ENCODE data around the gene ADAMTS13.

The ADAMTS13 gene

DNA sequence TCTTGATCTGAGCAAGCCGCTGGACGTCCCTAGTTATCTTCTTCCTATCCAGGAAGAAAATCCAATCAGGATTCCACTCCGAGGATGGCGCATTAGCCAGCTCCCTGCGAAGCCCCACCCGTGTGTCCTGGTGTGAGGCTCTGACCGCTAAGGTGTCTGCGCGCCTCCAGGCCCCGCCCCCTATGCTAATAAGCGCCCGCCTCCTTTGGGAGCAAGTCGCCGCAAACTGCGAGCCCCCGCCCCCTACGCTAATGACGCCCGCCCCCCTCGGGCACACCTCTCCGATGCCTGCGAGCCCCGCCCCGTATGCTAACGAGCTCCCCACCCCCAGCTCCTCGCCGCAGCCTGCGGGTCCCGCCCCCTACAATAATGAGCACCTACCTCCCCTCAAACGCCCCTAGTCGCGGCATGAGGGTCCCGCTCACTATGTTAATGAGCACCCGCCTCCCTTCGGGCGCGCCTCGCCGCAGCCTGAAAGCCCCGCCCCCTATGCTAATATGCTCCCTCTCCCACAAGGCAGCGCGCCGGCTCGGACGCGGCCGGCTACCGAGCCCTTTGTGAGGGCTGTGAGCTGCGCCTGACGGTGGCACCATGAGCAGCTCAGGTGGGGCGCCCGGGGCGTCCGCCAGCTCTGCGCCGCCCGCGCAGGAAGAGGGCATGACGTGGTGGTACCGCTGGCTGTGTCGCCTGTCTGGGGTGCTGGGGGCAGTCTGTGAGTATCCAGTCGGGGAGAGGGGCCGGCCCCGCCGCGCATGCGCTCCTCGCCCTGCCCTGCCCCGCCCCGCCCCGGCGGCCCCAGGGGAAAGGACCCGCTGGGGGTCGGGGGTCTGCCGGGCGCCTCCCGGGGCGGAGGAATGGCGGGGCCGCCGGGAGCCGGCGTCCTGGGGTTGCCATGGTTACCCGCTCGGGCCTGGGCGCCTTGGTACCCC, 37.6 kb downstream of the ADAMTS13 start, which contains the start of gene CACFD1:
Gene CACFD1 (plus strand): TSS at position 503 of the 929 bp plus-strand sequence. CDS start 89 bp downstream, at position 592.
- TF ChIP-seq EZH2phosphoT487 (conservative IDR thresholded peaks at IDR 0.05; ENCODE audit: low read length) (no peak), CTCF (IDR thresholded peaks at IDR 0.05; ENCODE audit: insufficient read depth, low read length, poor library complexity, severe bottlenecking) (no peak)
- H4K20me1 ChIP-seq (ENCODE audit: low read depth, low read length): no peaks in the 10 kb centered on the region

DNA sequence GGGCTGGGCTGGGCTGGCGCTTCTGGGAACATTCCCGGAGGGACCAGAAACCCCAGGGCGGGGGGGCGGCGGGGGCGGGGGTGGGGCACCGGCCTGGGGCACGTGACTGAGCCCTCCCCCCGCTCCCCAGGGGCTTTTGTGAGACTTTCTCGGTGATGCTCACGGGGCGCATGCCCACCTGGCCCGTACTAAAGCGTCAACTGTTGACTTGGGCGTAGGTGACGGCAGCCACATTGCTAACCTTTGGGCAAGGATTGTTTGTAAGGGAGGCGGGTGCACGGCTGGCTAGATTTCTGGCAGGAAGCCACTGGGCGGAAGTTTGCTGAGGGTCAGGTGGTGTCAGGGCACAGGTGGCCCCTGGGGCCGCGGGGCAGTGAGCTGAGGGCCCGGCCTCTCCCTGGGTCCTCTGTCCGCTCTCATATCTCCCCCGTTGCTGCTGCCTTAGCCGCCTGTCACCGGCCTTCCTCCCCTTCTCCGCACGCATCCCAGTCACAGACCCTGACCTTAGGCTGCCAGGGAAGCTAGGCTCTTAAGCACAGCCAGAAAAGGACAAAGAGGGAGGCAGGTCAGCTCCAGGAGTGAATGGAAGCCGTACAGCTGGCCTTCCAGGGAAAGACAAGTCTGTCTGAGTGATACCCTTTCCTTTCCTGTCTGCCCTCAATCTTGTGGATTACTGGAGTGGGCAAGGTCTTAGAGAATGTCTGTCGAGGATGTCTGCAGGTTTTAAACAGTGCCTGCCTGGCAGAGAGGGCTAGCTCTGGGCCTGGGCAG, 38.4 kb downstream of the ADAMTS13 start:
- H3K4me3 ChIP-seq (ENCODE audit: insufficient read depth, low read length, poor library complexity, severe bottlenecking): peak overlapping the region; percentile 66
- peak overlapping the region; percentile 70 for H3K4me2 ChIP-seq (ENCODE audit: low read depth, low read length, poor library complexity, severe bottlenecking)
- H4K20me1 ChIP-seq (ENCODE audit: low read depth, low read length): no peaks in the 10 kb centered on the region
- H3F3A ChIP-seq (ENCODE audit: insufficient read depth): no peaks in the 10 kb centered on the region
- no peaks in the 10 kb centered on the region for H3K9me2 ChIP-seq (replicated peaks; ENCODE audit: insufficient read depth, low read length)
- H3K27me3 ChIP-seq (ENCODE audit: low read length): no peaks in the 10 kb centered on the region
- no peak overlapping the region for H2AFZ ChIP-seq (ENCODE audit: low read depth, low read length, severe bottlenecking)
- H3K27ac ChIP-seq (ENCODE audit: low read depth, low read length): no peak overlapping the region
- H3K9ac ChIP-seq (ENCODE audit: low read length): peak overlapping the region; percentile 67
- no peaks in the 10 kb centered on the region for H3K9me3 ChIP-seq (ENCODE audit: insufficient read depth, low read length)
- no peak for TF ChIP-seq CTCF (IDR thresholded peaks at IDR 0.05; ENCODE audit: insufficient read depth, low read length, poor library complexity, severe bottlenecking)
- no peak for TF ChIP-seq EZH2phosphoT487 (conservative IDR thresholded peaks at IDR 0.05; ENCODE audit: low read length)
- no peaks in the 10 kb centered on the region for H3K79me2 ChIP-seq (ENCODE audit: insufficient read depth, low read length)
- H3K36me3 ChIP-seq (ENCODE audit: low read length): no peaks in the 10 kb centered on the region

More for the DNA sequence above, 37.6 kb downstream of the ADAMTS13 start, which contains the start of gene CACFD1:
- H3K27ac ChIP-seq (ENCODE audit: low read depth, low read length): peak within 1 kb of the TSS; percentile 67
- peak within 1 kb of the TSS; percentile 81 for H2AFZ ChIP-seq (ENCODE audit: low read depth, low read length, severe bottlenecking)
- no peaks in the 10 kb centered on the region for H3K36me3 ChIP-seq (ENCODE audit: low read length)
- H3F3A ChIP-seq (ENCODE audit: insufficient read depth): no peaks in the 10 kb centered on the region
- no peaks in the 10 kb centered on the region for H3K79me2 ChIP-seq (ENCODE audit: insufficient read depth, low read length)
- peak within 1 kb of the TSS; percentile 70 for H3K4me2 ChIP-seq (ENCODE audit: low read depth, low read length, poor library complexity, severe bottlenecking)
- H3K4me3 ChIP-seq (ENCODE audit: insufficient read depth, low read length, poor library complexity, severe bottlenecking): peak within 1 kb of the TSS; percentile 66
- H3K27me3 ChIP-seq (ENCODE audit: low read length): no peaks in the 10 kb centered on the region
- H3K9ac ChIP-seq (ENCODE audit: low read length): peak within 1 kb of the TSS; percentile 67
- H3K9me2 ChIP-seq (replicated peaks; ENCODE audit: insufficient read depth, low read length): no peaks in the 10 kb centered on the region
- H3K9me3 ChIP-seq (ENCODE audit: insufficient read depth, low read length): no peaks in the 10 kb centered on the region

- Histone ChIP-seq H3K4me3 (ENCODE audit: insufficient read depth, low read length, poor library complexity, severe bottlenecking) (no peak overlapping the region), H3K79me2 (ENCODE audit: insufficient read depth, low read length) (no peaks in the 10 kb centered on the region), H3K9me2 (replicated peaks; ENCODE audit: insufficient read depth, low read length) (no peaks in the 10 kb centered on the region), H3K27ac (ENCODE audit: low read depth, low read length) (no peak overlapping the region), H3K36me3 (ENCODE audit: low read length) (no peaks in the 10 kb centered on the region), H3F3A (ENCODE audit: insufficient read depth) (no peaks in the 10 kb centered on the region), H2AFZ (ENCODE audit: low read depth, low read length, severe bottlenecking) (no peak overlapping the region), H3K4me2 (ENCODE audit: low read depth, low read length, poor library complexity, severe bottlenecking) (no peak overlapping the region), H3K9ac (ENCODE audit: low read length) (no peak overlapping the region), H3K27me3 (ENCODE audit: low read length) (no peaks in the 10 kb centered on the region), H4K20me1 (ENCODE audit: low read depth, low read length) (no peaks in the 10 kb centered on the region), H3K9me3 (ENCODE audit: insufficient read depth, low read length) (no peaks in the 10 kb centered on the region)
- no peak for TF ChIP-seq CTCF (IDR thresholded peaks at IDR 0.05; ENCODE audit: insufficient read depth, low read length, poor library complexity, severe bottlenecking)
- TF ChIP-seq EZH2phosphoT487 (conservative IDR thresholded peaks at IDR 0.05; ENCODE audit: low read length): no peak
Observed at GRCh38 chr9:133461975-133462374, 39.8 kb downstream of the ADAMTS13 start.
